Stimulated activated CD4-positive, alpha-beta T cell treated with anti-CD3 and anti-CD28 coated beads, TNF-alpha, amount 100 ng/mL, for 1 hour (primary cell): ENCODE measurements around the gene RBBP8.

Experiments
- DNase-seq, 3 donors: peaks; one replicate each; pipeline ENCODE4 v3.0.0-alpha.2; 2020; ENCODE audit warnings: low read depth in 3 of 3, low spot score in 1 of 3

The RBBP8 gene

DNA sequence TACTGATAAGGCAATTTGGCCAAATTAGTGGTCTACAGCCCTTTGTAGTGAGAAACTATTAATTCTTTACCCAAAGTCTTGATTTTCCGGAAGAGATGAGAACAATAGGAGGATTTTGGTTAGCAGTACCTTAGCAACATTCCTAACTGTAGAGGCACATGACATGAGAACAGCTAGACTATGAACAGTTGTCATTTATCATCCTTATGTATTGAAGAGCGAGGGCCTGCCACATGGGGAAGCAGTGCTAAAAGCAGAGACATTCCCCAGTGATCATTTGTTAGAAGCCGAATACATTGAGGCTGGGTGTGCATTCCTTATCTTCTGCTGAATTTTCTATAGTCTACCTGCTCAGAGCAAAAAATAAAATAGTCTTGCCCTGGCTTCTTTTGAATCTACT is 65.2 kb downstream of the RBBP8 start:
- DNase-seq, result no peak

- DNase-seq, result no peak
These were observed 66.1 kb downstream of the RBBP8 start for GRCh38 chr18:22999212-22999611.

- no peak for DNase-seq
These were observed 66.5 kb downstream of the RBBP8 start for GRCh38 chr18:22999647-23000046.

DNA sequence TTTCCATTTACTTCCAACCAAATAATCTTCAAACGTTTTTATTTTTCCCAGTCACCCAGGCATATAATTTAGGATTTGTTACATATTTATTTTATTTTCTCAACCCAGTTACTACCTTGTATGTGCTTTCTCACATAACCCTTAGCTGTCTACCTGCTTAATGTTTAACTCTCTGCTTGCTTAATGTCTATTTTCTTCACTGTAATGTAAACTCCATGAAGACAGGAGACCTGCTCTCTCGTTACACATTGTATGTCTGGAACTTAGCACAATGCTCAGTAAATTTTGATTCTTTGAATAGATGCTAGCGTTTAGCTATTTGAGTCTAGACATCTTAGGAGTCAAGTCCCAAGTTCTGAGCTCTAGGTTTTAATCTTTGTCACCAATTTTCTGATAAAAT is 70.2 kb downstream of the RBBP8 start:
- no peak for DNase-seq

- no peak for DNase-seq
These were observed 79.1 kb downstream of the RBBP8 start for GRCh38 chr18:23012249-23012648.

DNA sequence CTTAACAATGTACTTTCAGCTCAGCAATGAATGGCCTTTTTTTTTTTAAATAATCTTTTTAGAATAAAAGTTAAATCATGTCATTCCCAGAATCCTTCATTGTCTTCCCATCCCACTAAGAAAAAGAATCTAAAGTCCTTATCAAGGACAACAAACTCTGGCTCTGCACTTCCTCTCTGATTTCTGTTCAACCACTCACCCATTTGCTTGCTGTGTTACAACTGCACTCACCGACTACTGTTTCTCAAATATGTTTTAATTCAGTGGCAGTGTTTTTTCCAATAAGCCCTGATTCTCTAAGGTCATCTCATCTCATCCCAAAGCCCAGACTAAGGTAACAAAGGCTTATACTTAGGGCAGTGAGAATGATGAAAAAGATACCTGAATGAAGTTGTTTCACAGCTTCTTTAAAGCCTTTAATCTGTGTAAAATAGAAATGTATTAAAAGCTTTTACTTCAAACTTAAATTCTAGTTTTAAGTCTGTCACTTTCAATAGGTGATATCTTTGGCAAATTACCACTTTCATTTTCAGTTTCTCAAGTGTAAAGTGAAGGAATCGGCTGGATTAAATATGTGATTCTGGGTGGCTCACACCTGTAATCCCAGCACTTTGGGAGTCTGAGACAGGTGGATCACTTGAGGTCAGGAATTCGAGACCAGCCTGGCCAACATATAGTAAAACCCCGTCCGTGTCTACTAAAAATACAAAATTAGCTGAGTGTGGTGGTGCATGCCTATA is 87.6 kb downstream of the RBBP8 start:
- DNase-seq, result no peak

- no peak for DNase-seq
These were observed 88.5 kb downstream of the RBBP8 start for GRCh38 chr18:23021623-23022022.

DNA sequence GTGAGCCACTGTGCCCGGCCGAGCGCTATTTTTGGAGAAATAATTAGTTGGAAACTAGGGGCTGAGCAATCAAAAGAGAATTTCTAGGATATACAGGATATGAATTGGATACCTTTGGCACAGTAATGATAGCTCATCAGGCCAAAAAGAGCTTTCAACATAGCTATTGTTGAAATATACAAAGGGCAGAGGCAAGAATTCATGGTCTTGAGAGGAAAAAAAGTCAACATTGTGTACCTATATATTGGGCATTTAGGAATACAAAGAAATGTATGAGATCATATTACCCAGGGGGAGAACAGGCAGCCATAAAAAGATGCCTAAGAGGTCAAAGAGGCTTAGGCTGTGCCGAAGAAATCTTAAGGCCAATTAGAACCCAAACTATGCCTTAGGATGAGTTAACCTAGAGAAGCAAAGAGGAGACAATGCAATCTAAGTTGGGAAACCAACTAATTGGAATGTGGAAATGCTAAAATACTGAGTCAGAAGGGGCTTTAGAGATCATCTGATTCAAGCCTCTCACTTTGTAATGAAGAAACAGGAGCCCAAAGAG is 99.0 kb downstream of the RBBP8 start:
- DNase-seq, result no peak

DNA sequence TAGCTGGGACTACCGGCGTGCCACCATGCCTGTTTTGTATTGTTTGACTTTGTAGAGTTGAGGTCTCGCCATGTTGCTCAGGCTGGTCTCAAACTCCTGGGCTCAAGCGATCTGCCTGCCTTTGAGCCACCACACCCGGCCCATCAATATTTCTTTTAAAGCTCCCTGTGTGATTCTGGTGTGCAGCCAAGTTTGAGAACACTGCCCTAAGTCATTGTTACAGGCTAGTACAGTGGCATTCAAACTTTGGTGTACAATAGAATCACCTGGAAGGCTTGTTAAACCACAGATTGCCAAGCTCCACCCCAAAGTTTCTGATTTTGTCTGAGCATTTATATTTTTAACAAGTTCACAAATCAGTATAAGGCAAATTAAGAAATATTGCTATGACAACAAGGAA is 99.9 kb downstream of the RBBP8 start:
- no peak for DNase-seq

DNA sequence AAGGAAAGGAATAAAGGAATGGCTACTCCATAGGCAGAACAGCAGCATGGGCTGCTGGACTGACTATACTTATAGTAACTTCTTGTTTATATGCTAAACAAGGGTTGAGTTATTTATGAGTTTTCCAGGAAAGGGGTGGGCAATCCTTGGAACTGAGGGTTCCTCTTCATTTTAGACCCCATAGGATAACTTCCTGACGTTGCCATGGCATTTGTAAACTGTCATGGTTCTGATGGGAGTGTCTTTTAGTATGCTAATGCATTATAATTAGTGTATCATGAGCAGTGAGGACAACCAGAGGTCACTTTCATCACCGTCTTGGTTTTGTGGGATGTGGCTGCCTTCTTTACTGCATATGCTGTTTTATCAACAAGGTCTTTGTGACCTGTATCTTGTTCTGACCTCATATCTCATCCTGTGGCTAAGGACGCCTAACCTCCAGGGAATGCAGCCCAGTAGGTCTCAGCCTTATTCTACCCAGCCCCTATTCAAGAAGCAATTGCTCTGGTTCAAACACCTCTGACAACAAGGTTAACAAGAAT is 103.6 kb downstream of the RBBP8 start:
- no peak for DNase-seq

- no peak for DNase-seq
These were observed 104.5 kb downstream of the RBBP8 start for GRCh38 chr18:23037646-23038045.

DNA sequence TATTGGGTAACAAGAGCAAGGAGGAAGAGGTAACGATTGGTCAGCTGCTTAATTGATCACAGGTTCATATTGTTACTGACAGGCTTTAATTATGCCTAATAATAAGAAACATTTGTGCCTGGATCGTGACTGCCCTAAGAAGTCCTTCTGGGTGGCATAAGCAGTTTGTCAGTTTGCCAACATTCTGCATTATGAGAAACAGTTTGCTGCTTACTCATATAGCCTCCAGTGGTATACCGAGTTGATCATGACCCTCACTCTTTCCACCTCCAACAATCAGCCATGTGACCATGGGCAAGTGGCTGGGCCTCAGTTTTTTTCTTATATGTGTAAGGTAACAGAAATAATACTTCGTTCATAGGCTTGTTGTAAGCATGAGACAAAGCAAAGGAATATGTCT is 105.6 kb downstream of the RBBP8 start:
- DNase-seq, result no peak

GRCh38 chr18:23042133-23042532 is 109.0 kb downstream of the RBBP8 start:
- DNase-seq, result no peak

GRCh38 chr18:23043803-23044376 is 110.8 kb downstream of the RBBP8 start:
- DNase-seq, result no peak

DNA sequence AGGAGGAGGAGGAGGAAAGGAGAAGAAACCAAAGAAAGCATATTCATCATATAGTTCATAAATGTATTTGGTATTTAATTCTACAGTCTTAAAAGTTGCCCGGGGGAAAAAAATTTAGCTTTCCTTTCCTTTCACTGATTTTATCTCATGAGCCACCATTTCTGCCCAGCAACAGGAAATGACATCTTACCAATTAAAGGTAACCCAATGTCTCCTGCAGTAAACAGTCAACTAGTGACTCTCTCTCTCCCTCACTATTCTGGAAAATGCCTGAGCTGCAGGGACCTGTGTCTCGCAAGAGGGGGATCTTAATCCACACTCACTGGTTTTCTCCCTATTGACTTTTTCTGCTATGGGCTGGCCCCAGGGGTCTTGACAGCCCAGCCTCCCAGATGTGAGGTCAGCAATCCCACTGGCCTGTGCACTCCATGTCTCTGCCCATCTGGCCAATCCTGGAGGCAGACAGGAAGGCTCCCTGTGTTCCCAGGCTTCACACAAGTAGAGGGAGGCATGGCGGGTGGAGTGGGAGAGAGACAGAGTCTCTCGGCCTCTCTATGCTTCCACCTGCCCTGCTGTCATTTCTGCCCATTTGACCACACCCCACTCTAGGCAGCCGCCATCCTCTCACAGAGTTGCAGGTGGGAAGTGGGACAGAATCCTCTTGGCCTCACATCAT is 116.7 kb downstream of the RBBP8 start:
- no peak for DNase-seq

- DNase-seq, result no peak
These were observed 120.8 kb downstream of the RBBP8 start for GRCh38 chr18:23053776-23054457.

GRCh38 chr18:23054553-23054952 is 121.4 kb downstream of the RBBP8 start:
- DNase-seq, result no peak

GRCh38 chr18:23056315-23056714 is 123.2 kb downstream of the RBBP8 start:
- DNase-seq, result no peak

GRCh38 chr18:23057096-23057495 is 124.0 kb downstream of the RBBP8 start:
- DNase-seq, result no peak

- DNase-seq, result no peak
These were observed 125.8 kb downstream of the RBBP8 start for GRCh38 chr18:23058746-23059415.
